Activated T-cell treated with anti-CD3 and anti-CD28 coated beads, Interleukin-2, amount 50 U/mL, for 4 hours (primary cell): ENCODE results near the gene DENND1A. TPM values are rescaled to one million over a fixed set of nuclear protein-coding genes. Genes with fewer than 3 reads are reported as not detected.

Experiments
- ATAC-seq, 2 donors: fragments of 200-7000 bp; cut with Tn5 transposase; one replicate each; pipeline ENCODE4 v1.10.0; 2021
- DNase-seq: peaks from one replicate; pipeline ENCODE4 v3.0.0-alpha.2; 2020
- H3K27me3 Mint-ChIP-seq: one replicate; pipeline ENCODE4 v1.8.0; 2021; ENCODE audit warnings: low read depth, mixed read lengths
- H3K36me3 Mint-ChIP-seq: one replicate; pipeline ENCODE4 v1.8.0; 2022; ENCODE audit warnings: mixed read lengths; ENCODE audit not compliant: insufficient read depth
- H3K4me1 Mint-ChIP-seq: one replicate; pipeline ENCODE4 v1.8.0; 2021; ENCODE audit warnings: low read depth, mixed read lengths
- H3K4me3 Mint-ChIP-seq: one replicate; pipeline ENCODE4 v1.8.0; 2021; ENCODE audit warnings: mild to moderate bottlenecking, moderate library complexity, mixed read lengths
- H3K9me3 Mint-ChIP-seq: one replicate; pipeline ENCODE4 v1.8.0; 2021; ENCODE audit warnings: mixed read lengths
- total RNA-seq, 3 donors: library from RNA; stranded (reverse); gene quantifications; one replicate each; pipeline ENCODE4 v1.2.1, GENCODE V29; 2021

Gene DENND1A
- total RNA-seq, 3 donors from 2014 or later, result 15.5 to 21.7 (median 16.9) TPM

- Mint-ChIP-seq H3K4me1 (no peaks in the 10 kb centered on the region), H3K36me3 (no peaks in the 10 kb centered on the region), H3K9me3 (no peaks in the 10 kb centered on the region), H3K27me3 (no peaks in the 10 kb centered on the region), H3K4me3 (no peak overlapping the region)
- DNase-seq (no peak), ATAC-seq (no peak)
These were observed 441.9 kb downstream of the DENND1A start for GRCh38 chr9:123487944-123488548.

GRCh38 chr9:123486431-123486830 lies 443.5 kb downstream of the DENND1A start:
- no peak overlapping the region for H3K4me3 Mint-ChIP-seq
- ATAC-seq (no peak), DNase-seq (no peak)
- no peaks in the 10 kb centered on the region for H3K36me3 Mint-ChIP-seq
- H3K9me3 Mint-ChIP-seq, result no peaks in the 10 kb centered on the region
- H3K27me3 Mint-ChIP-seq, result no peaks in the 10 kb centered on the region
- H3K4me1 Mint-ChIP-seq, result no peaks in the 10 kb centered on the region

GRCh38 chr9:123485216-123485615 lies 444.7 kb downstream of the DENND1A start:
- H3K27me3 Mint-ChIP-seq, result no peaks in the 10 kb centered on the region
- H3K4me3 Mint-ChIP-seq, result no peak overlapping the region
- ATAC-seq (no peak), DNase-seq (no peak)
- H3K36me3 Mint-ChIP-seq, result no peaks in the 10 kb centered on the region
- H3K9me3 Mint-ChIP-seq, result no peaks in the 10 kb centered on the region
- no peaks in the 10 kb centered on the region for H3K4me1 Mint-ChIP-seq

- no peak for DNase-seq
- ATAC-seq, result no peak
- Mint-ChIP-seq H3K36me3 (no peaks in the 10 kb centered on the region), H3K4me1 (no peaks in the 10 kb centered on the region), H3K27me3 (no peaks in the 10 kb centered on the region), H3K4me3 (no peak overlapping the region), H3K9me3 (no peaks in the 10 kb centered on the region)
These were observed 445.8 kb downstream of the DENND1A start for GRCh38 chr9:123484130-123484529.

GRCh38 chr9:123483191-123483803 lies 446.6 kb downstream of the DENND1A start:
- DNase-seq, result no peak

GRCh38 chr9:123482295-123482968 lies 447.5 kb downstream of the DENND1A start:
- no peaks in the 10 kb centered on the region for H3K27me3 Mint-ChIP-seq
- no peaks in the 10 kb centered on the region for H3K36me3 Mint-ChIP-seq
- no peak overlapping the region for H3K4me3 Mint-ChIP-seq
- no peaks in the 10 kb centered on the region for H3K4me1 Mint-ChIP-seq
- ATAC-seq (no peak), DNase-seq (no peak)
- H3K9me3 Mint-ChIP-seq, result no peaks in the 10 kb centered on the region

More at GRCh38 chr9:123483191-123483803, 446.6 kb downstream of the DENND1A start:
- Mint-ChIP-seq H3K4me3 (no peak overlapping the region), H3K4me1 (no peaks in the 10 kb centered on the region), H3K9me3 (no peaks in the 10 kb centered on the region), H3K36me3 (no peaks in the 10 kb centered on the region), H3K27me3 (no peaks in the 10 kb centered on the region)
- no peak for ATAC-seq

- no peaks in the 10 kb centered on the region for H3K9me3 Mint-ChIP-seq
- no peaks in the 10 kb centered on the region for H3K27me3 Mint-ChIP-seq
- no peak for ATAC-seq
- no peaks in the 10 kb centered on the region for H3K4me1 Mint-ChIP-seq
- no peak for DNase-seq
- peaks cover under 1% of the 10 kb centered on the region for H3K36me3 Mint-ChIP-seq
- no peak overlapping the region for H3K4me3 Mint-ChIP-seq
These were observed 448.6 kb downstream of the DENND1A start for GRCh38 chr9:123481209-123481865.

GRCh38 chr9:123480791-123481190 lies 449.1 kb downstream of the DENND1A start:
- Mint-ChIP-seq H3K27me3 (no peaks in the 10 kb centered on the region), H3K9me3 (no peaks in the 10 kb centered on the region), H3K4me3 (no peak overlapping the region), H3K4me1 (no peaks in the 10 kb centered on the region), H3K36me3 (peaks cover 3% of the 10 kb centered on the region)
- DNase-seq, result no peak
- no peak for ATAC-seq

- no peaks in the 10 kb centered on the region for H3K9me3 Mint-ChIP-seq
- H3K4me3 Mint-ChIP-seq, result no peak overlapping the region
- DNase-seq (no peak), ATAC-seq (no peak)
- peaks cover 3% of the 10 kb centered on the region for H3K36me3 Mint-ChIP-seq
- H3K27me3 Mint-ChIP-seq, result no peaks in the 10 kb centered on the region
- H3K4me1 Mint-ChIP-seq, result no peaks in the 10 kb centered on the region
These were observed 449.8 kb downstream of the DENND1A start for GRCh38 chr9:123480096-123480495.

- Mint-ChIP-seq H3K27me3 (no peaks in the 10 kb centered on the region), H3K9me3 (no peaks in the 10 kb centered on the region)
These were observed 450.8 kb downstream of the DENND1A start for GRCh38 chr9:123478967-123479602.

GRCh38 chr9:123478160-123478559 lies 451.8 kb downstream of the DENND1A start:
- H3K27me3 Mint-ChIP-seq, result no peaks in the 10 kb centered on the region

More at GRCh38 chr9:123478967-123479602, 450.8 kb downstream of the DENND1A start:
- no peak for ATAC-seq
- Mint-ChIP-seq H3K36me3 (peaks cover 3% of the 10 kb centered on the region), H3K4me3 (no peak overlapping the region), H3K4me1 (no peaks in the 10 kb centered on the region)
- DNase-seq, result no peak

GRCh38 chr9:123475407-123475806 lies 454.5 kb downstream of the DENND1A start:
- no peak for DNase-seq
- Mint-ChIP-seq H3K27me3 (no peaks in the 10 kb centered on the region), H3K36me3 (peaks cover 3% of the 10 kb centered on the region), H3K9me3 (no peaks in the 10 kb centered on the region), H3K4me1 (no peaks in the 10 kb centered on the region), H3K4me3 (no peak overlapping the region)
- ATAC-seq, result no peak

More at GRCh38 chr9:123478160-123478559, 451.8 kb downstream of the DENND1A start:
- no peak overlapping the region for H3K4me3 Mint-ChIP-seq
- DNase-seq, result no peak
- ATAC-seq, result no peak
- peaks cover 3% of the 10 kb centered on the region for H3K36me3 Mint-ChIP-seq
- no peaks in the 10 kb centered on the region for H3K9me3 Mint-ChIP-seq
- no peaks in the 10 kb centered on the region for H3K4me1 Mint-ChIP-seq

GRCh38 chr9:123472862-123473614 lies 456.9 kb downstream of the DENND1A start:
- ATAC-seq, result no peak
- Mint-ChIP-seq H3K4me1 (no peaks in the 10 kb centered on the region), H3K4me3 (no peak overlapping the region)

More at GRCh38 chr9:123472862-123473614, 456.9 kb downstream of the DENND1A start:
- H3K36me3 Mint-ChIP-seq, result peaks cover 3% of the 10 kb centered on the region
- no peak for DNase-seq
- no peaks in the 10 kb centered on the region for H3K9me3 Mint-ChIP-seq
- no peaks in the 10 kb centered on the region for H3K27me3 Mint-ChIP-seq
